Measurements from ENCODE around the gene OR10A6.

The OR10A6 gene

GRCh38 chr11:7931168-7931567 is at the start of gene OR10A6:
TSS of gene OR10A6 (minus strand) at chr11:7931268. CDS start at chr11:7928662, 2,606 bp downstream.
- DNase-seq (ENCODE audit: low spot score) = no peak

GRCh38 chr11:7977232-7977917 is 46.3 kb upstream of the OR10A6 start:
- DNase-seq (ENCODE audit: low spot score) = no peak

- DNase-seq (ENCODE audit: low spot score) = no peak
Measured at GRCh38 chr11:7974668-7975067, 43.6 kb upstream of the OR10A6 start.

GRCh38 chr11:7973011-7973410 is 41.9 kb upstream of the OR10A6 start:
- no peak for DNase-seq (ENCODE audit: low spot score)

- DNase-seq (ENCODE audit: low spot score) = no peak
Measured at GRCh38 chr11:7971846-7972245, 40.8 kb upstream of the OR10A6 start.

GRCh38 chr11:7969756-7970646 is 38.9 kb upstream of the OR10A6 start:
- no peak for DNase-seq (ENCODE audit: low spot score)

- no peak for DNase-seq (ENCODE audit: low spot score)
Measured at GRCh38 chr11:7968686-7969085, 37.6 kb upstream of the OR10A6 start.

GRCh38 chr11:7967826-7968225 is 36.8 kb upstream of the OR10A6 start:
- no peak for DNase-seq (ENCODE audit: low spot score)

GRCh38 chr11:7967097-7967496 is 36.0 kb upstream of the OR10A6 start:
- DNase-seq (ENCODE audit: low spot score) = no peak

GRCh38 chr11:7965386-7965785 is 34.3 kb upstream of the OR10A6 start, which contains the start of gene NLRP10:
TSS of gene NLRP10 (minus strand) at chr11:7965447. CDS start at chr11:7963495, 1,952 bp downstream.
- no peak for DNase-seq (ENCODE audit: low spot score)

GRCh38 chr11:7964873-7965272 is 33.8 kb upstream of the OR10A6 start:
- DNase-seq (ENCODE audit: low spot score) = no peak

GRCh38 chr11:7964261-7964660 is 33.2 kb upstream of the OR10A6 start:
- DNase-seq (ENCODE audit: low spot score) = no peak

GRCh38 chr11:7955191-7955590 is 24.1 kb upstream of the OR10A6 start:
- DNase-seq (ENCODE audit: low spot score) = no peak

- DNase-seq (ENCODE audit: low spot score) = no peak
Measured at GRCh38 chr11:7949934-7950333, 18.9 kb upstream of the OR10A6 start.

GRCh38 chr11:7944123-7944522 is 13.1 kb upstream of the OR10A6 start:
- DNase-seq (ENCODE audit: low spot score) = no peak

- no peak for DNase-seq (ENCODE audit: low spot score)
Measured at GRCh38 chr11:7941608-7942007, 10.5 kb upstream of the OR10A6 start, which contains the start of gene OR10A3. TSS of gene OR10A3 (minus strand) at chr11:7941708. CDS start at chr11:7939520, 2,188 bp downstream.

- DNase-seq (ENCODE audit: low spot score) = no peak
Measured at GRCh38 chr11:7941146-7941545, 10.1 kb upstream of the OR10A6 start.

- DNase-seq (ENCODE audit: low spot score) = no peak
Measured at GRCh38 chr11:7936615-7937014, 5.5 kb upstream of the OR10A6 start.

- no peak for DNase-seq (ENCODE audit: low spot score)
Measured at GRCh38 chr11:7927635-7928034, 3.4 kb downstream of the OR10A6 start.

- DNase-seq (ENCODE audit: low spot score) = no peak
Measured at GRCh38 chr11:7924536-7924935, 6.5 kb downstream of the OR10A6 start.

- no peak for DNase-seq (ENCODE audit: low spot score)
Measured at GRCh38 chr11:7918141-7918540, 12.9 kb downstream of the OR10A6 start.

GRCh38 chr11:7911011-7911410 is 20.1 kb downstream of the OR10A6 start:
- DNase-seq (ENCODE audit: low spot score) = no peak

- DNase-seq (ENCODE audit: low spot score) = no peak
Measured at GRCh38 chr11:7910286-7910788, 20.7 kb downstream of the OR10A6 start.

Data from HuH-7.5 (cell line).